Calu3 (cell line): ENCODE results near the gene NMNAT2. TPM values are rescaled to one million over a fixed set of nuclear protein-coding genes. Genes with fewer than 3 reads are reported as not detected.

Source experiments
- BruUV-seq: library from RNA; stranded (reverse); fragments of 400-500 nt; replicated peaks from 2 replicates; lab custom pipeline; 2021; lab: Mats Ljungman, UMichigan
- CTCF ChIA-PET: fragments of 300-600 bp; sonication (Branson Sonifier 250); formaldehyde crosslinking; loops from one replicate; lab custom pipeline; 2022; ENCODE audit warnings: antibody characterized with exemption; lab: Charles Lee
- DNase-seq: peaks from one replicate; pipeline ENCODE4 v3.0.0; 2022
- H3K27ac Mint-ChIP-seq: one replicate; pipeline ENCODE4 v1.8.0; 2022; ENCODE audit warnings: mixed read lengths; ENCODE audit not compliant: unreplicated experiment
- H3K27me3 Mint-ChIP-seq: one replicate; pipeline ENCODE4 v1.8.0; 2022; ENCODE audit warnings: mixed read lengths; ENCODE audit not compliant: unreplicated experiment
- H3K36me3 Mint-ChIP-seq: one replicate; pipeline ENCODE4 v1.8.0; 2022; ENCODE audit warnings: mild to moderate bottlenecking, moderate library complexity, mixed read lengths; ENCODE audit not compliant: insufficient read depth, unreplicated experiment
- H3K4me1 Mint-ChIP-seq: one replicate; pipeline ENCODE4 v1.8.0; 2022; ENCODE audit warnings: mild to moderate bottlenecking, low read depth, mixed read lengths; ENCODE audit not compliant: unreplicated experiment
- H3K4me3 Mint-ChIP-seq: one replicate; pipeline ENCODE4 v1.8.0; 2022; ENCODE audit warnings: mild to moderate bottlenecking, low read depth, moderate library complexity, mixed read lengths; ENCODE audit not compliant: unreplicated experiment
- H3K9me3 Mint-ChIP-seq: one replicate; pipeline ENCODE4 v1.8.0; 2022; ENCODE audit warnings: low read depth, mixed read lengths; ENCODE audit not compliant: unreplicated experiment
- intact Hi-C: fragments of 100-400 bp; cut with micrococcal nuclease; formaldehyde crosslinking; loops from one replicate; pipeline ENCODE4 v1.10.0; 2022; ENCODE audit not compliant: unreplicated experiment
- total RNA-seq: library from RNA; stranded (reverse); gene quantifications from 2 replicates; pipeline ENCODE4 v1.2.3, GENCODE V29; 2022
- TF ChIP-seq, protein P1 (sequence below): fragments of 200-600 bp; IDR thresholded peaks from one replicate; pipeline ENCODE4 v1.8.0; 2022; ENCODE audit warnings: antibody characterized with exemption; ENCODE audit not compliant: unreplicated experiment

NMNAT2 gene
- total RNA-seq, 1 experiment from 2014 or later, result 0.26 TPM

DNA sequence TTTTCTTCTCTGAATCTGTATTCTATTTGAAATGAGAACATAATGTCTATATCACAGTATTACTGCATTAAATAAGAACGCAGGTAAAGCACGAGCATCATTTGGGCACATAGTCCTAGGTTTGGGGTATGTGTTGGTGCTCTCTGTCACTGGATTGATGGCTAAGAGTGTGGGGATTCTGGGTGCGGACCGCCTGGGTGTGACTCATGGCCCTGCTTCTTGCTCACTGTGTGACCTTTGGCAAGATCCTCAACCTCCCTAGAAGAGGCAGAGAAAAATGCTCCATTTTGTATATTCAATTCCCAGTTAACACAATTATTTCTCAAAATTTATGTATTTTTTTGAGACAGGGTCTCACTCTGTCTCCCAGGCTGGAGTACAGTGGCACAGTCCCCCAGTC, 132.4 kb downstream of the NMNAT2 start:
- no peaks in the 10 kb centered on the region for H3K9me3 Mint-ChIP-seq
- intact Hi-C loops, result no loop called here
- H3K27ac Mint-ChIP-seq, result no peak overlapping the region
- TF ChIP-seq, protein P1, sequence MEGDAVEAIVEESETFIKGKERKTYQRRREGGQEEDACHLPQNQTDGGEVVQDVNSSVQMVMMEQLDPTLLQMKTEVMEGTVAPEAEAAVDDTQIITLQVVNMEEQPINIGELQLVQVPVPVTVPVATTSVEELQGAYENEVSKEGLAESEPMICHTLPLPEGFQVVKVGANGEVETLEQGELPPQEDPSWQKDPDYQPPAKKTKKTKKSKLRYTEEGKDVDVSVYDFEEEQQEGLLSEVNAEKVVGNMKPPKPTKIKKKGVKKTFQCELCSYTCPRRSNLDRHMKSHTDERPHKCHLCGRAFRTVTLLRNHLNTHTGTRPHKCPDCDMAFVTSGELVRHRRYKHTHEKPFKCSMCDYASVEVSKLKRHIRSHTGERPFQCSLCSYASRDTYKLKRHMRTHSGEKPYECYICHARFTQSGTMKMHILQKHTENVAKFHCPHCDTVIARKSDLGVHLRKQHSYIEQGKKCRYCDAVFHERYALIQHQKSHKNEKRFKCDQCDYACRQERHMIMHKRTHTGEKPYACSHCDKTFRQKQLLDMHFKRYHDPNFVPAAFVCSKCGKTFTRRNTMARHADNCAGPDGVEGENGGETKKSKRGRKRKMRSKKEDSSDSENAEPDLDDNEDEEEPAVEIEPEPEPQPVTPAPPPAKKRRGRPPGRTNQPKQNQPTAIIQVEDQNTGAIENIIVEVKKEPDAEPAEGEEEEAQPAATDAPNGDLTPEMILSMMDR, result no peak
- peaks cover 45% of the 10 kb centered on the region for H3K27me3 Mint-ChIP-seq
- no TSS peak for BruUV-seq
- H3K4me3 Mint-ChIP-seq, result no peak overlapping the region
- H3K4me1 Mint-ChIP-seq, result no peaks in the 10 kb centered on the region
- CTCF ChIA-PET, result interaction anchor here (0.5 kb wide), 1 partner anchor 316 kb away, joined by 3 read pairs; no protein-coding TSS in a partner anchor
- H3K36me3 Mint-ChIP-seq, result no peaks in the 10 kb centered on the region
- no peak for DNase-seq

DNA sequence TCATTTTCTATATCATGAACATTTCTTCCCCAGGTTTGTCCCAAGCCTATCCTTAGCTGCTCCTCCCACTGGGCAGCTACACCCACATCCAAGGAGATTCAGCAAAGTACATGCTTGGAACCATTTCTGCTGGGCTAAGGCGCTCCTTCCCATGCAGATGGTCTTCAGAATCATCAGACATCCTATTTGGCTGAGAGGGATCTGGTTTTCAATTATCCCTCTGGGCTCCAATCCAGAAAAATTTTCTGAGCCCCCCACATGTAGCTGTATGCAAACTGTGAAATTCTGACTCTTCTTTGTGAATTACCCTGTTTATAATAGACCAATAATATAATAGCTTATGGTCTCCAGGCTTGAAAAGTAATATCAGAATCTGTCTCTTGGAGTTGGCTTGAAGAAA, 132.9 kb downstream of the NMNAT2 start:
- CTCF ChIA-PET, result interaction anchor here (0.5 to 0.6 kb wide), 2 partner anchors 177 to 317 kb away, joined by 3 read pairs; no protein-coding TSS in a partner anchor
- Mint-ChIP-seq H3K36me3 (no peaks in the 10 kb centered on the region), H3K27ac (no peak overlapping the region), H3K4me3 (no peak overlapping the region), H3K4me1 (no peaks in the 10 kb centered on the region), H3K27me3 (peaks cover 40% of the 10 kb centered on the region), H3K9me3 (no peaks in the 10 kb centered on the region)
- BruUV-seq, result no TSS peak
- intact Hi-C loops, result no loop called here
- TF ChIP-seq, protein P1, result no peak
- no peak for DNase-seq

DNA sequence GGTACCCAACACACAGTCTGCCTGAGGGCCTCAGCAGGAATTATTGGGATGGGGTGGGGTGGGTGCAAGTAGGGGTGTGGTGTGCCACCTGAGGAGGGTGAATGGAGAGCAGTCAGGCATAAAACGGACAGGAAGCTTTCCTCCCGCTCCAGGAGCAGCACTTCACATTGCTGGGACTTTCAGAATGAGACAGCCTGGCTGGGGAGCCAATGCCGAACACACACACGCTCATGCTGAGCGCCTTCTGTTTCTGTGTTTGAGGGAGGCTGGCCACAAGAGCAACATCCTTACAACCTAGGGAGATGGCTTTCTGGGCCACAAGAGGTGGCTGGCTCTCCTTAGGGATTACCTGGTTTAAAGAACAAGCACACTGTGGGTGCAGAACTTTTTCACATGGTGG, 134.1 kb downstream of the NMNAT2 start:
- no peaks in the 10 kb centered on the region for H3K36me3 Mint-ChIP-seq
- no peak overlapping the region for H3K4me3 Mint-ChIP-seq
- no TSS peak for BruUV-seq
- TF ChIP-seq, protein P1, result no peak
- no peaks in the 10 kb centered on the region for H3K9me3 Mint-ChIP-seq
- no peaks in the 10 kb centered on the region for H3K4me1 Mint-ChIP-seq
- no peak overlapping the region for H3K27ac Mint-ChIP-seq
- peaks cover 29% of the 10 kb centered on the region for H3K27me3 Mint-ChIP-seq
- no peak for DNase-seq
- CTCF ChIA-PET, result interaction anchor here (0.6 to 0.7 kb wide), 2 partner anchors 307 to 1138 kb away, joined by 3 to 12 read pairs; no protein-coding TSS in a partner anchor
- intact Hi-C loops, result no loop called here

DNA sequence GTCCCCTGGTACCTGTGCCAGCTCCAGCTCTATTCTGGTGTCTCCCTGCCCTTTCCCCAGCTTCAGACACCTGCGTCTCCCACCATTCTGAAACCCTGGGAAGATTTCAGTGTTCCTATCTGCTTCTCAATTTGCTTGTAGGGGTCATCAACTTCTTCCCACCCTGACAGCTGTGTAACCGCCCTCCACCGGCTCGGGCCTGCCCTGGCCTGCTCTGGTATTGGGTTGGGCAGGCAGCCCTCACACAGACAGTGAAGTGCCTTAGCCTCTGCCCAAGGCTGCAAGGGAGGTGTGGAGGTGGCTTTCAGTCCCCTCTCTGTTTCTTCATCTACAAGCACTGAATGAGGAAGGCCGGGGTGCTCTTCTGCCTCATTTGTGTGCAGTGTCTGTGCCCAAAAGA, 134.9 kb downstream of the NMNAT2 start:
- H3K27ac Mint-ChIP-seq, result no peak overlapping the region
- CTCF ChIA-PET, result interaction anchor here (0.7 kb wide), 1 partner anchor 1139 kb away, joined by 12 read pairs; no protein-coding TSS in a partner anchor
- H3K9me3 Mint-ChIP-seq, result no peaks in the 10 kb centered on the region
- no peaks in the 10 kb centered on the region for H3K36me3 Mint-ChIP-seq
- BruUV-seq, result no TSS peak
- intact Hi-C loops, result no loop called here
- H3K4me3 Mint-ChIP-seq, result no peak overlapping the region
- peaks cover 21% of the 10 kb centered on the region for H3K27me3 Mint-ChIP-seq
- TF ChIP-seq, protein P1, result no peak
- DNase-seq, result no peak
- H3K4me1 Mint-ChIP-seq, result no peaks in the 10 kb centered on the region
